Fibroblast of peridontal ligament (primary cell): ENCODE results near the gene GMPPA.

ENCODE experiments used
- DNase-seq: peaks from one replicate; pipeline ENCODE4 v3.0.0-alpha.2; 2010; ENCODE audit errors: extremely low read depth

The GMPPA gene

GRCh38 chr2:219506153-219506801 is 7.6 kb downstream of the GMPPA start:
- DNase-seq, result no peak

- DNase-seq, result no peak
Measured at GRCh38 chr2:219506802-219507526, 8.3 kb downstream of the GMPPA start.

GRCh38 chr2:219507581-219508443 is 9.1 kb downstream of the GMPPA start:
- DNase-seq, result no peak

GRCh38 chr2:219508444-219508734 is 9.7 kb downstream of the GMPPA start:
- no peak for DNase-seq

- DNase-seq, result no peak
Measured at GRCh38 chr2:219508971-219509779, 10.5 kb downstream of the GMPPA start.

GRCh38 chr2:219509780-219510511 is 11.3 kb downstream of the GMPPA start:
- DNase-seq, result peak; percentile 45

GRCh38 chr2:219510512-219511135 is 11.9 kb downstream of the GMPPA start:
- DNase-seq, result no peak

- no peak for DNase-seq
Measured at GRCh38 chr2:219511547-219512325, 13.0 kb downstream of the GMPPA start.

GRCh38 chr2:219512524-219513216 is 14.0 kb downstream of the GMPPA start:
- no peak for DNase-seq

GRCh38 chr2:219513787-219514186 is 15.1 kb downstream of the GMPPA start:
- no peak for DNase-seq

- no peak for DNase-seq
Measured at GRCh38 chr2:219514196-219514761, 15.6 kb downstream of the GMPPA start, which contains the start of gene ASIC4. Gene ASIC4, plus strand, starts transcription at chr2:219514482. Its CDS starts 243 bp downstream, at chr2:219514725.

GRCh38 chr2:219514836-219515235 is 16.1 kb downstream of the GMPPA start:
- no peak for DNase-seq

GRCh38 chr2:219515874-219516629 is 17.4 kb downstream of the GMPPA start:
- DNase-seq, result no peak

GRCh38 chr2:219516888-219517287 is 18.2 kb downstream of the GMPPA start:
- no peak for DNase-seq

- DNase-seq, result no peak
Measured at GRCh38 chr2:219517954-219518778, 19.5 kb downstream of the GMPPA start.

- DNase-seq, result no peak
Measured at GRCh38 chr2:219519526-219519916, 20.8 kb downstream of the GMPPA start.

GRCh38 chr2:219520079-219520478 is 21.4 kb downstream of the GMPPA start:
- DNase-seq, result no peak
